Prostate gland (tissue), 2 donors: ENCODE measurements around the gene OSBPL1A.

Experiments
- CTCF ChIP-seq, 4 experiments: fragments of 200-600 bp in 2 of 4; fragments of 450-650 bp in 2 of 4; sonication (generic) in 2 of 4; IDR thresholded peaks; 1 replicate in 3 of 4; 2 replicates in 1 of 4; pipeline ENCODE4 v1.5.1; 2016 to 2019; ENCODE audit warnings: antibody characterized with exemption in 4 of 4, mild to moderate bottlenecking in 2 of 4, moderate library complexity in 2 of 4
- POLR2A ChIP-seq: fragments of 450-650 bp; IDR thresholded peaks from one replicate; pipeline ENCODE4 v1.6.1; 2016; ENCODE audit warnings: antibody characterized with exemption, mild to moderate bottlenecking

- TF ChIP-seq POLR2A (no peak), CTCF (IDR thresholded peaks at IDR 0.05) (no peak)
Measured at GRCh38 chr18:24270937-24271380, 126.7 kb downstream of the OSBPL1A start.
